ENCODE measurements around the gene DOCK6. TPM values are rescaled to one million over a fixed set of nuclear protein-coding genes. Genes with fewer than 3 reads are reported as not detected.

Gene DOCK6
- total RNA-seq, 1 donor: 13.6 TPM

DNA sequence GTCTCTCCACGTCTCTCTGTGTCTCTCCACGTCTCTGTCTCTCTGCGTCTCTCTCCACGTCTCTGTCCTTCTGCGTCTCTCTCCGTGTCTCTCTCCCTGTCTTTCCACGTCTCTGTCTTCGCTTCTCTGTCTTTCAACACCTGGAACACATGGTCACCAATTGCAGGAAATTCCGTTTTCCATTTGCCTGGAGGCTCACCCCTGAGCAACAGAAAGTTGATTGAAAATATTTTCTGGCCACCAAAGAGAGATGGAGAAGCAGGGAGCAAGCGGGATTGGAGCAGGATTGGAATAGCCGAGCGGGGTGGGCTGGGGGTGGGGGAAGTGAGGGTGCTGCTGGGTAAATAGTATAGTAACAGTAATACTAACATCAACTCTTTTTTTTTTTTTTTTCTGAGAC lies 66.6 kb downstream of the DOCK6 start:
- TF ChIP-seq, protein P1, sequence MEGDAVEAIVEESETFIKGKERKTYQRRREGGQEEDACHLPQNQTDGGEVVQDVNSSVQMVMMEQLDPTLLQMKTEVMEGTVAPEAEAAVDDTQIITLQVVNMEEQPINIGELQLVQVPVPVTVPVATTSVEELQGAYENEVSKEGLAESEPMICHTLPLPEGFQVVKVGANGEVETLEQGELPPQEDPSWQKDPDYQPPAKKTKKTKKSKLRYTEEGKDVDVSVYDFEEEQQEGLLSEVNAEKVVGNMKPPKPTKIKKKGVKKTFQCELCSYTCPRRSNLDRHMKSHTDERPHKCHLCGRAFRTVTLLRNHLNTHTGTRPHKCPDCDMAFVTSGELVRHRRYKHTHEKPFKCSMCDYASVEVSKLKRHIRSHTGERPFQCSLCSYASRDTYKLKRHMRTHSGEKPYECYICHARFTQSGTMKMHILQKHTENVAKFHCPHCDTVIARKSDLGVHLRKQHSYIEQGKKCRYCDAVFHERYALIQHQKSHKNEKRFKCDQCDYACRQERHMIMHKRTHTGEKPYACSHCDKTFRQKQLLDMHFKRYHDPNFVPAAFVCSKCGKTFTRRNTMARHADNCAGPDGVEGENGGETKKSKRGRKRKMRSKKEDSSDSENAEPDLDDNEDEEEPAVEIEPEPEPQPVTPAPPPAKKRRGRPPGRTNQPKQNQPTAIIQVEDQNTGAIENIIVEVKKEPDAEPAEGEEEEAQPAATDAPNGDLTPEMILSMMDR (IDR thresholded peaks at IDR 0.05; ENCODE audit: insufficient read depth, low read length): no peak
- H3K4me3 ChIP-seq (ENCODE audit: low read depth, low read length): peak overlapping the region; percentile 65
- no peak for DNase-seq (ENCODE audit: low read depth)

DNA sequence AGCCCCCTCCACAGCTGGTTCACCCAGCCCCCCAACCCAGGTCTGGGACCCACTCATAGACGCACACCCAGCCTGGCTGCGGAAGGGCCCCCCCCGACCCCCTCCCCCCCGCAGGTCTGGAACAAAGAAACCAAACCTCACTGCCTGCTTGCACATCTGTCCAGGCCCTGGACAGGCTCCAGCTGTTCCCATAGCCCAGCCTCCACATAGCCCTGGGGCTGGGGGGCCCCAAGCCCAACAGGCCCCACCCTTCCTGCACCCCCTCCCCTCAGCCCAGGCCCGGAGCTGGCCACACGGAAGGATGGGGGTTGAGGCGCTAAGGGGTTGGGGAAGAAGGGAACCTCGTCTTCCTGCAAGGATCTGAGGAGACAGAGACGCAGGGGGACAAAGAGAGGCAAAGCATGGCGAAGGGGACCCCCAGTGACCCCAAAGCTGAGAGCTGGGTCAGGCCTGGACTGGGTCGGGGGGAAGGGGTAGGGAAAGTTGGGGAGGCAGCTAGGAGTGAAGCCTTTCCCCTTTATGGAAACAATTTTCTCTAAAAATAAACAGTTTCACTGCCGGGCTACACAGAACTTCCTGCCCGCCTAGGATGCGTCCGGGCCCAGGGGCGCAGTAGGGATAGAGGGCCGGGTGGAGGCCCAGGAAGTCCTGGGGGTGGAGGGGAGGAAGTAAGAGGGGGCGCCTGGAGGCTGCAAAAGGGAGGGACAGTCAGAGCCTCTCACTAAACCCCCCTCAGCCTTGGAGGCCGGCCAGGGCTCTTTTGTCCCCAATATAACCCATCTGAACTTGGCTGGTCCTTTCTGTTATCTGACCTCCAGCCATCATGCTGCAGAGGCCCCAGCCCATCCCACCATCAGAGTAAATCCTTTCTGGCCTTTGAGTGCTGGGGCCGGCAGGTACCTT lies 67.4 kb downstream of the DOCK6 start:
- no peak for DNase-seq (ENCODE audit: low read depth)
- H3K4me3 ChIP-seq (ENCODE audit: low read depth, low read length): peak overlapping the region; percentile 65
- TF ChIP-seq, protein P1 (IDR thresholded peaks at IDR 0.05; ENCODE audit: insufficient read depth, low read length): no peak

DNA sequence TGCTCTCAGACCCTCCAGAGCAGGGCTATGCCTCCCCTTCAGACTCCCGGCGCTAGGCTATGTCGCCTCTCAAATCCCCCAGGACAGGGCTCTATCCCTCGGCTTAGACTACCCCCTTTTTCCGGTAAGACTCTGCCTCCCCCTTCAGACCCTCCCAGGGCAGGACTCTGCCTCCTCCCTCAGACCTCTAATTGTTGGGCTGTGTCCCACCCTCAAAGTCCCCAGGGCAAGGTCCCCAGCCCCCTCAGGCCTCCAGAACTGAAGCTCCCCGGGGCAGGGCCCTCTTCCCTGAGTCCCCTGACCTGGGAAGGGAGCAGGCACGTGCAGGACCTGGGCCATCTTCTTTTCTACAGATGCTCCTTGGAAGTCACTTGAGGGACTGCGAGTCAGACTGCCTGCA lies 68.2 kb downstream of the DOCK6 start:
- peak overlapping the region; percentile 45 for H3K4me3 ChIP-seq (ENCODE audit: low read depth, low read length)
- TF ChIP-seq, protein P1 (IDR thresholded peaks at IDR 0.05; ENCODE audit: insufficient read depth, low read length): no peak
- DNase-seq (ENCODE audit: low read depth): no peak

DNA sequence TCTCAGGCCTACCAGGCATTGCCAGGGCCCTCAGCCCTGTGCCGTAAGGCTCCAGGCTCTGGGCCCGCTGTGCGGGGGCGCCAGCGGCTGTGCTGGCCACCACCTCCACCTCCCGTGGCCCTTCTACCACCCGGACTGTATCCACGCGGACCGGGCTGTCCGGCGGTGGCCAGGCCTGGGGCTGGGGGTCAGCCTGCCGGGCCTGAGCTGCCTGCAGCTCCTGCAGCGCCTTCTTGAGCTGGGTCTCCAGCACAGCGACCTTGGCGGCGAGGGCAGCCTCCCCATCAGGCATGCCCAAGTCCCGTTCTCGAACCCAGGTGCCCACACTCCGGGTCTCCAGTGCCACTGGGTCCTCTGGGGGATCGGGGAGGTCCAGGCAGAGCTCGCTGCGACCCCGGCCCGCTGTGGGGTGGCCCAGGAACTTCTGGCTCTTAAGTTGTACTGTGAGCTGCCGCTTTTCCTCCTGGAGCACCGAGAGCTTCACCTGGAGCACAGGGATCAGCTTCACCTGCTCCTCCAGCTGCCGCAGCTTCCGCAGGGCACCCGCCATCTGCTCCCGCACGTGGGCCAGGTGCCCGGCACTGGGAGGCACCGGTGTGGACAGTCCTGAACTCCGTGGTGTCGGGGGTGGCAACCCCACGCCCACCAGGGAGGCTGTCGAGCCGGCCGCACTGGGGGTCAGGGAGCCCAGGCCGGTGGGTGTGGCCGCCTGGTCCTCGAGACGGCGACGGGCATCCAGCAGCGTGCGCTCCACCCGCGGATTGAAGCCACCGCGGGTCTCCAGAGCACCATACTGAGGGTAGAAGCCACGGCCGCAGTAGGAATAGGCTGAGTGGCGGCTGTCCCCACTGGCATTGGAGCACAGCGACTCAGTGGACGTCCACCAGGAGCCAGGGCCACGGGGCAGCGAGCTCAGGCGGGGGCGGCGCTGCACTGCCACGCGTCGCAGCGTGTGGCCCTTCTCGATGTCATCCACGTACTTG lies 69.1 kb downstream of the DOCK6 start:
- TF ChIP-seq, protein P1 (IDR thresholded peaks at IDR 0.05; ENCODE audit: insufficient read depth, low read length): no peak
- DNase-seq (ENCODE audit: low read depth): no peak
- H3K4me3 ChIP-seq (ENCODE audit: low read depth, low read length): no peak overlapping the region

DNA sequence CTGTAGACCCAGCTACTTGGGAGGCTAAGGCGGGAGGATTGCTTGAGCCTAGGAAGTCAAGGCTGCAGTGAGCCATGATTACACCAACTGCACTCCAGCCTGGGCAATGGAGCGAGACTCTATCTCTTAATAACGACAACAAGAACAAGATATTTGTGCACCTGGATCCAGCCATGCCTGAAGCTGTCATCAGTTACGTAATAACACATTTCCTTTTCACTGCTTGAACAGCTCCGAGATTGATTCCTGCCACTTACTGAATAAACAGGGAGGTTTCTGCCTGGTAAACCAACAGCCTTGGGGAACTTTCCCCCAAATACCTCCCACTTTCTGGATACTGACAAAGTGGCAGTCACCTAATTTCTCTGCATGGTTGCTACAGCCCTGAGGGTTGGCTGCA lies 70.4 kb downstream of the DOCK6 start:
- H3K4me3 ChIP-seq (ENCODE audit: low read depth, low read length): peak overlapping the region; percentile 9
- TF ChIP-seq, protein P1 (IDR thresholded peaks at IDR 0.05; ENCODE audit: insufficient read depth, low read length): no peak
- DNase-seq (ENCODE audit: low read depth): no peak

DNA sequence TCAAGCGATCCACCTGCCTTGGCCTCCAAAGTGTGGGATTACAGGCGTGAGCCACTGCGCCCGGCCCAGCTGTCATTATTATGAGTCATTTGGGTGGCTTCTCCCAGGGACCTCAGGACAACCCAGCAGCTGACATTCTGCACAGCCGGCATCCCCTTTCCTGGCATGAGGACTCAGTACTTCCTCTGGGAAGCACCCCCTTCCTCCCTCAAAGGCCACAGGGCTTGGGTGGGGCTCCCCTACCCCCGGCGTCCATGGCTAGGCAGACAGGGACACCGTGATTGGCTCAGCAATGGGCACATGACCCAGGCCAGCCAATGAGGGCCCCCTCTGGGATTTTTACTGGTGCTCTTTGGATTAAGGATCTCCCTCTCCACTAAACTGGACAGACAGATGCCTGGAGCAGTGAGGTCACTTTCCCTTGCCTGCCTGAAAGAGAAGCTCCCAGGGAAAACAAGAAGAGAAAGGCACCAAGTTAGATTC lies 71.0 kb downstream of the DOCK6 start:
- DNase-seq (ENCODE audit: low read depth): peak; percentile 62
- peak overlapping the region; percentile 28 for H3K4me3 ChIP-seq (ENCODE audit: low read depth, low read length)
- TF ChIP-seq, protein P1 (IDR thresholded peaks at IDR 0.05; ENCODE audit: insufficient read depth, low read length): no peak
